HUES48 (cell line): Measurements from ENCODE around the gene FADS2.
A peak's percentile ranks its signal among the peaks of the same experiment; 100 is the strongest.

Source experiments
- H3K27ac ChIP-seq: one replicate; pipeline ENCODE4 v1.7.0; 2013; ENCODE audit warnings: low read depth, low read length, inconsistent platforms
- H3K27me3 ChIP-seq: 2 replicates; pipeline ENCODE4 v1.6.1; 2013; ENCODE audit warnings: mild to moderate bottlenecking, low read length; ENCODE audit not compliant: control insufficient read depth, insufficient read depth
- H3K36me3 ChIP-seq: 2 replicates; pipeline ENCODE4 v1.6.1; 2013; ENCODE audit warnings: low read length; ENCODE audit not compliant: control insufficient read depth, insufficient read depth
- H3K4me1 ChIP-seq: 2 replicates; pipeline ENCODE4 v1.6.1; 2013; ENCODE audit warnings: mild to moderate bottlenecking, low read length; ENCODE audit not compliant: control insufficient read depth, insufficient read depth
- H3K4me3 ChIP-seq: 2 replicates; pipeline ENCODE4 v1.5.1; 2013; ENCODE audit warnings: mild to moderate bottlenecking, low read depth, low read length
- H3K9ac ChIP-seq: 2 replicates; pipeline ENCODE4 v1.6.1; 2013; ENCODE audit warnings: mild to moderate bottlenecking, low read depth, low read length, moderate library complexity
- H3K9me3 ChIP-seq: 2 replicates; pipeline ENCODE4 v1.6.1; 2013; ENCODE audit warnings: low read length; ENCODE audit not compliant: control insufficient read depth, insufficient read depth

Gene FADS2

DNA sequence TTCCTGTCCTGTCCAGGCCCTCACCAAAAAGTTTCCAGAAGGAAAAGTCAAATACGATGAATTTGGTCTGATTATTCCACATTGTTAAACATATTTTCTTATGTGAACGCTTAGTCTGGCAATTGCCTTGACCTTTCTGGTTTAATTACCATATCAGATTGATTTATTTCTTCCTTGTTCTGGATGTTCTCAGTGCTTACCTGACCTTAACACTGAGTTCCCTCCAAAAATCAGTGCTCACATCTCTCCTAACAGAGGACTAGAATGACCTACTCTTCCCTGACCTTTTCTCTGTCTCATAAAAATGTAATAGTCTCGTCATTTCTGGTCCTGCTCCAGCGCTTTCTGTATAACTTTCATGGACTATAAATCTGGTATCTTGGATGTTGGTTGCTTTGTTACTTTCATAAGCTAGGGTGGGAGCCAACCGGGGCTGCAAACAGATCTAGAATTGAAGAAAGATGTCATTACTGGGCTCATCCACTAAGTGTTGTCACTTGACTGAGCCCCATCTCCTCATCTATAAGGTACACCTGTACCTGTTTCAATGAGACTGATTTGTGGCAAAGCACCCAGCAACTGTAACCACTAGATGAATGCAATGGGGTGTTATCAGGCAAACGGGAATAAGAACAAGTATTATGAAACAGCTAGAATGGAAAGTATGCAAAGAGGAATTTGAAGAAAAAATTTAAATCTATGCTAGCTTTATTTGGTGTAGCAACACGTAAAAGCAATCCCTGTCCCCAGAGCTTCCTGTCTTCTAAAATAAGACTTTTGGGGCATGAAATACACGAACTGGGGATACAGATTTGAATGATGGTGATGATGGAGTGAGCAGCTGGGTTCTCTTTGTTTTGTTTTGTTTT, 2.4 kb downstream of the FADS2 start:
- H3K27ac ChIP-seq, result no peak overlapping the region
- no peaks in the 10 kb centered on the region for H3K9me3 ChIP-seq
- peaks cover 45% of the 10 kb centered on the region for H3K4me1 ChIP-seq
- H3K4me3 ChIP-seq, result peak overlapping the region; percentile 68
- H3K9ac ChIP-seq, result no peak overlapping the region
- no peaks in the 10 kb centered on the region for H3K27me3 ChIP-seq
- H3K36me3 ChIP-seq, result peaks cover 14% of the 10 kb centered on the region

GRCh38 chr11:61832207-61832606, 4.1 kb downstream of the FADS2 start:
- H3K9ac ChIP-seq, result no peak overlapping the region
- no peaks in the 10 kb centered on the region for H3K9me3 ChIP-seq
- peaks cover 37% of the 10 kb centered on the region for H3K4me1 ChIP-seq
- H3K27me3 ChIP-seq, result no peaks in the 10 kb centered on the region
- no peak overlapping the region for H3K4me3 ChIP-seq
- H3K36me3 ChIP-seq, result peaks cover 18% of the 10 kb centered on the region
- no peak overlapping the region for H3K27ac ChIP-seq

GRCh38 chr11:61832754-61833153, 4.7 kb downstream of the FADS2 start:
- peaks cover 37% of the 10 kb centered on the region for H3K4me1 ChIP-seq
- H3K27ac ChIP-seq, result no peak overlapping the region
- H3K4me3 ChIP-seq, result no peak overlapping the region
- peaks cover 24% of the 10 kb centered on the region for H3K36me3 ChIP-seq
- H3K9ac ChIP-seq, result no peak overlapping the region
- no peaks in the 10 kb centered on the region for H3K9me3 ChIP-seq
- H3K27me3 ChIP-seq, result no peaks in the 10 kb centered on the region

- Histone ChIP-seq H3K4me1 (peaks cover 37% of the 10 kb centered on the region), H3K9me3 (no peaks in the 10 kb centered on the region), H3K4me3 (no peak overlapping the region), H3K9ac (no peak overlapping the region), H3K27ac (no peak overlapping the region), H3K27me3 (no peaks in the 10 kb centered on the region), H3K36me3 (peaks cover 31% of the 10 kb centered on the region)
These were observed 5.4 kb downstream of the FADS2 start for GRCh38 chr11:61833471-61833870.

DNA sequence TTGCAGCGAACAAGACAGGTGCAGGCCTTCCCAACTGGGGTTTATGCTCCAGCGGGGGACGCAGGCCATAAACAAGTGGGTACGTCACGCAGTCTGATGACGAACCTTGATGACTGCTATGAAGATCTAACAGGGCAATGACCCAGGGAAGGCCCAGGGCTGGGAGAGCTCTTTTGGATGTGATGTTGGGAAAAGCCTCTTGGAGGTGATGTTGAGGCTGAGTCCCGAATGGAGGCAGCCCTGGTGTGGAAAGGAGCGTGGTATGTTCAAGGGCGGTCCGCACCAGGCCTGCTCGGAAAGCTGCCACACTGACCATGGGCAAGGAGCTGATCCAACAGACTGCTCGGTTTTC, 5.8 kb downstream of the FADS2 start:
- no peak overlapping the region for H3K9ac ChIP-seq

DNA sequence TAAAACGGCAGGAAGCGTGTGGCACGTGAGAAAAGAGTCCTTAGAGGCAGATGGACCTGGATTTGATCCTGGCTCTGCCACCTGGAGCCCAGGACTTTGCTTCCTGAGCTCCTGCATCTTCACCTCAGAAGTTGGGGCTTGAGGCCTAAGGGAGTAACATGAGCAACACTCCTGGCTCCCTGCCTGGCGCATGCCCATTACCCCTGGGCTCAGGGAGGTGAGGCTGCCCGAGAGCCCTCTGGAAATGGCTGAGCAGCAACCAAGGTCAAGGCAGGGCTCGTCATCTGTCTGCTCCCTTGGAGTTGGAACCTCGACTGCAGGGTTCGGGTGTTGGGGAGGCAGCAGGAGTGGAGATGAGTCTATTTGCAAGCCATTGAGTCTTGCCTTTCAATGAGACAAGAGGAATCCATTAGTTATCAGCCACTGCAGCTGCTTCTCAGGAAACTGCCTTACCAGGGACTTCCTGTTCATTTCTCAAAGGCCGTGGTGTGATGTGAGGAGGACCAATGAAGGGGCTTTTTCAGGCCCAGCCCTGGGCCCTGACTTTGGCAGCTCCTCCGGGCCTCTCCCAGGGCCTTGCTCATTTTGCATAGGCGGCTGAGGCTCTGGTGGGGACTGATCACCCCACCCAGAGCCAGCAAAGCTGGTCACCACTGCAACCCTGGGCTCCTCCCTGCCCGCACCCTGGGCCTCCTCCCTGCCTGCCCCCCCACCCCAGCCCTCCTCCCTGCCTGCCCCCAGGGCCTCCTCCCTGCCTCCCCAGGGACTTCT, 6.4 kb downstream of the FADS2 start:
- Histone ChIP-seq H3K9me3 (no peaks in the 10 kb centered on the region), H3K27me3 (no peaks in the 10 kb centered on the region), H3K9ac (no peak overlapping the region), H3K27ac (peak overlapping the region; percentile 56), H3K4me1 (peaks cover 35% of the 10 kb centered on the region), H3K36me3 (peaks cover 39% of the 10 kb centered on the region), H3K4me3 (no peak overlapping the region)

More for the DNA sequence above, 5.8 kb downstream of the FADS2 start:
- Histone ChIP-seq H3K9me3 (no peaks in the 10 kb centered on the region), H3K36me3 (peaks cover 35% of the 10 kb centered on the region), H3K27me3 (no peaks in the 10 kb centered on the region), H3K4me3 (no peak overlapping the region), H3K4me1 (peaks cover 37% of the 10 kb centered on the region), H3K27ac (peak overlapping the region; percentile 56)

GRCh38 chr11:61836193-61836592, 8.1 kb downstream of the FADS2 start:
- Histone ChIP-seq H3K4me3 (no peak overlapping the region), H3K27ac (no peak overlapping the region), H3K27me3 (no peaks in the 10 kb centered on the region), H3K9me3 (no peaks in the 10 kb centered on the region), H3K4me1 (peaks cover 21% of the 10 kb centered on the region), H3K9ac (no peak overlapping the region), H3K36me3 (peaks cover 56% of the 10 kb centered on the region)

GRCh38 chr11:61837411-61838005, 9.4 kb downstream of the FADS2 start:
- H3K9me3 ChIP-seq, result no peaks in the 10 kb centered on the region
- no peak overlapping the region for H3K27ac ChIP-seq
- no peak overlapping the region for H3K9ac ChIP-seq
- H3K4me3 ChIP-seq, result no peak overlapping the region
- peaks cover 62% of the 10 kb centered on the region for H3K36me3 ChIP-seq
- H3K4me1 ChIP-seq, result peaks cover 21% of the 10 kb centered on the region
- H3K27me3 ChIP-seq, result no peaks in the 10 kb centered on the region

DNA sequence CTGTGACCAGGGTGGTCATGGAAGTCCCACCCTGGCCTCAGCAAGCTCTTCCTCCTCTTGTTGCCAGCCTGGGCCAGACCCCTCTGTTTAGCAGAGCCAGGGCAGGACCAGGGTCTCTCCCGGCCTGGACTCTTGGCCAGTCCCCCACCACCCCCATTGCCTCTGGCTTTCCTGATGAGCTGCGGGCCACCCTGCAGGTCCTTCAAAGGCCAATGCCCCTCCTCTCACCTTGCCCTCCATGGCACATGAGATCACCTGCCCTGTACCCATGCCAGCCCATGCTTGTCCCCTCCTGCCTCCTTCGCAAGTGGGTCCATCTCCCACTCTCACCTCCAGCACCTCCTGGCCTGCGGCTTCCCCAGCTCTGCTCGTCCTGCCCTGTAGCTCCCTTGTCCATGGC, 10.4 kb downstream of the FADS2 start:
- H3K9me3 ChIP-seq, result no peaks in the 10 kb centered on the region
- H3K27me3 ChIP-seq, result no peaks in the 10 kb centered on the region
- H3K4me3 ChIP-seq, result no peak overlapping the region
- H3K27ac ChIP-seq, result no peak overlapping the region
- H3K9ac ChIP-seq, result no peak overlapping the region
- peaks cover 68% of the 10 kb centered on the region for H3K36me3 ChIP-seq
- peaks cover 15% of the 10 kb centered on the region for H3K4me1 ChIP-seq

- Histone ChIP-seq H3K27me3 (no peaks in the 10 kb centered on the region), H3K4me3 (no peak overlapping the region), H3K27ac (no peak overlapping the region), H3K36me3 (peaks cover 69% of the 10 kb centered on the region), H3K9me3 (no peaks in the 10 kb centered on the region), H3K4me1 (peaks cover 11% of the 10 kb centered on the region), H3K9ac (no peak overlapping the region)
These were observed 10.8 kb downstream of the FADS2 start for GRCh38 chr11:61838921-61839320.

DNA sequence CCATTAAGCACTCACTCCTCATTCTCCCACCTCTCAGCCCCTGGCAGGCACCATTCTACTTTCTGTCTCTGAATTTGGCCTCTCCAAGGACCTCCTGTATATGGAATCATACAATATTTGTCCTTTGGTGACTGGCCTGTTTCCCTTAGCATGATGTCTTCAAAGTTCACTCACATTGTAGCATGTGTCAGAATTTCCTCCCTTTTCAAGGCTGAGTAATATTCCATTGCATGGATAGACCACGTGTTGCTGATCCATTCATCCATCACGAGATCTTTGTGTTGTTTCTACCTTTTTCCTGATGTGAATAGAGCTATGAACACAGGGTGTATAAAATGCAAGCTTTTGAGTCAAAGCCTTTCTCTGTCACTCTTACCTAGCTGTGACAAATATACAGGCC, 11.6 kb downstream of the FADS2 start:
- H3K9me3 ChIP-seq, result no peaks in the 10 kb centered on the region
- peaks cover 77% of the 10 kb centered on the region for H3K36me3 ChIP-seq
- H3K27me3 ChIP-seq, result no peaks in the 10 kb centered on the region
- no peak overlapping the region for H3K9ac ChIP-seq
- no peak overlapping the region for H3K27ac ChIP-seq
- no peak overlapping the region for H3K4me3 ChIP-seq
- H3K4me1 ChIP-seq, result peaks cover 3% of the 10 kb centered on the region; the same call in 1 of the 2 replicates
